Ishikawa (cell line): ENCODE measurements around the gene PDZD2.

Experiments
- CEBPB ChIP-seq: IDR thresholded peaks from 2 replicates; pipeline ENCODE4 v1.6.1; 2012
- CREB1 ChIP-seq: IDR thresholded peaks from 2 replicates; pipeline ENCODE4 v1.6.1; 2012; ENCODE audit warnings: low read depth
- EGR1 ChIP-seq: IDR thresholded peaks from 2 replicates; pipeline ENCODE4 v1.6.1; 2012
- EP300 ChIP-seq: IDR thresholded peaks from 2 replicates; pipeline ENCODE4 v1.6.1; 2012; ENCODE audit warnings: borderline replicate concordance
- FOXM1 ChIP-seq: IDR thresholded peaks from 2 replicates; pipeline ENCODE4 v1.6.1; 2012; ENCODE audit warnings: low read depth, borderline replicate concordance
- NFIC ChIP-seq: IDR thresholded peaks from 2 replicates; pipeline ENCODE4 v1.6.1; 2012
- RAD21 ChIP-seq: IDR thresholded peaks from 2 replicates; pipeline ENCODE4 v1.6.1; 2012; ENCODE audit warnings: low read depth
- TAF1 ChIP-seq: IDR thresholded peaks from 2 replicates; pipeline ENCODE4 v1.6.1; 2012; ENCODE audit warnings: low read depth, mild to moderate bottlenecking
- TCF12 ChIP-seq: IDR thresholded peaks from 2 replicates; pipeline ENCODE4 v1.6.1; 2012; ENCODE audit warnings: low read depth
- TEAD4 ChIP-seq: IDR thresholded peaks from 2 replicates; pipeline ENCODE4 v1.6.1; 2012
- YY1 ChIP-seq: IDR thresholded peaks from 2 replicates; pipeline ENCODE4 v1.6.1; 2012; ENCODE audit warnings: low read depth
- ZBTB7A ChIP-seq: IDR thresholded peaks from 2 replicates; pipeline ENCODE4 v1.6.1; 2012; ENCODE audit warnings: low read depth
- TF ChIP-seq, protein P1 (sequence below): IDR thresholded peaks from 2 replicates; pipeline ENCODE4 v1.6.1; 2012; ENCODE audit warnings: low read depth, mild to moderate bottlenecking
- TF ChIP-seq, protein P2 (sequence below): IDR thresholded peaks from 2 replicates; pipeline ENCODE4 v1.6.1; 2012
- TF ChIP-seq, protein P3 (sequence below): IDR thresholded peaks from 2 replicates; pipeline ENCODE4 v1.6.1; 2012

Gene PDZD2

DNA sequence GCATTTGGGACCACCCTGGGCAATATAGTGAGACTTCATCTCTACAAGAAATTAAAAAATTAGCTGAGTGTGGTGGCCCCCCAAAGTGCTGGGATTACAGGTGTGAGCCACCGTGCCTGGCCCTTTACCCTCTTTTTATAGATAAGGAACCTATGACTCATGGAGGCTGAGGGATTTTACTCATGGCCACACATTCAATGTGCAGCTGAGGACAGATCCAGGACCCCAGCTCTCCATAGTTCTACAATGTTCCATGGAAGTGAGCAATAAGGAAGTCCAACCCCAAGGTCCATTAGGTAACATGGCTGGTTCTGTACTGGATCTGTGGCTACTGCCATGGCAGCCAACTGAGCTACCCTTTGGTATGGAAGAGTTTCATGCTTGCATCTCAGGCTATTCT, 25.3 kb upstream of the PDZD2 start:
- TF ChIP-seq RAD21 (no peak), TEAD4 (no peak), ZBTB7A (no peak)

DNA sequence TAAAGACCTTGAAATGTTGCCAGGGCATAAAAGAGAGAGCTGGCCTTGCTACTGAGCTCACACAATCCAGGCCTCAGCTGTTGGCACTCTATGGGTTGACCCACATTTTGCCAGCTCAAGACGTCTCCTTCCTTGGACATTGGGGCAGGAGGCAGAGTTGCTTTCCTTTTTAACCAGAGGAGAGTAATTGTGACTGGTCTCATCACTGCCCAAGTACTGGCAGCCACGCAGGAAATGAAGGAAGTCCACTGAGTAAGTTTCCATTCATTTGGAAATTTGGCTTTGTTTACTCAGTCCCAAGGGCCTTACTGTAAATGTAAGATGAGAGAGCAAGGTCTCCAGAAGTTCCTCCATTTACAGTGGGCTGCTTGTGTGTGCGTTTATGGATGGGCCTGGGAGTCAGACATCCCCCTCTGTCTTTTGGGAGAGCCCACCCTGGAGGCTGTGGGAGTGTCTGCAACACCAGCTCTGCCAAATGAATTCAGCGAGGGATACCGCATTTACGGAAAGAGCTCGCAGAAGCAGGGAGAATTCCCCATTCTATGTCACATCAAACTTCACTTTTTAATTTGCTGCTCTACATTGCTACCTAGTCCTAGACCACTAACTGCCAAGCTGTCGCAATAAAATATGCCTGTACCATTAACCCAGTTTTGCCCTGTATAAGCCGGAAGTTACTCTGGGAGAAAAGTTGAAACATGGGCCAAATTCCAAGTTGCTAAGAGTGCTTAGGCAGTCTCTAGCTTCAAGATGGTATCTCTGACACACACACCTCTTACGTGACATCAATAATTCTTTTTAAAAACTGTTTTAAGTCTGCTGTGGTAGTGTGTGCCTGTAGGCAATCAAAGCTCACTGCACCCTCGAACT, 24.5 kb upstream of the PDZD2 start:
- TF ChIP-seq TCF12 (no peak), CEBPB (no peak), RAD21 (no peak)
- TF ChIP-seq, protein P1, sequence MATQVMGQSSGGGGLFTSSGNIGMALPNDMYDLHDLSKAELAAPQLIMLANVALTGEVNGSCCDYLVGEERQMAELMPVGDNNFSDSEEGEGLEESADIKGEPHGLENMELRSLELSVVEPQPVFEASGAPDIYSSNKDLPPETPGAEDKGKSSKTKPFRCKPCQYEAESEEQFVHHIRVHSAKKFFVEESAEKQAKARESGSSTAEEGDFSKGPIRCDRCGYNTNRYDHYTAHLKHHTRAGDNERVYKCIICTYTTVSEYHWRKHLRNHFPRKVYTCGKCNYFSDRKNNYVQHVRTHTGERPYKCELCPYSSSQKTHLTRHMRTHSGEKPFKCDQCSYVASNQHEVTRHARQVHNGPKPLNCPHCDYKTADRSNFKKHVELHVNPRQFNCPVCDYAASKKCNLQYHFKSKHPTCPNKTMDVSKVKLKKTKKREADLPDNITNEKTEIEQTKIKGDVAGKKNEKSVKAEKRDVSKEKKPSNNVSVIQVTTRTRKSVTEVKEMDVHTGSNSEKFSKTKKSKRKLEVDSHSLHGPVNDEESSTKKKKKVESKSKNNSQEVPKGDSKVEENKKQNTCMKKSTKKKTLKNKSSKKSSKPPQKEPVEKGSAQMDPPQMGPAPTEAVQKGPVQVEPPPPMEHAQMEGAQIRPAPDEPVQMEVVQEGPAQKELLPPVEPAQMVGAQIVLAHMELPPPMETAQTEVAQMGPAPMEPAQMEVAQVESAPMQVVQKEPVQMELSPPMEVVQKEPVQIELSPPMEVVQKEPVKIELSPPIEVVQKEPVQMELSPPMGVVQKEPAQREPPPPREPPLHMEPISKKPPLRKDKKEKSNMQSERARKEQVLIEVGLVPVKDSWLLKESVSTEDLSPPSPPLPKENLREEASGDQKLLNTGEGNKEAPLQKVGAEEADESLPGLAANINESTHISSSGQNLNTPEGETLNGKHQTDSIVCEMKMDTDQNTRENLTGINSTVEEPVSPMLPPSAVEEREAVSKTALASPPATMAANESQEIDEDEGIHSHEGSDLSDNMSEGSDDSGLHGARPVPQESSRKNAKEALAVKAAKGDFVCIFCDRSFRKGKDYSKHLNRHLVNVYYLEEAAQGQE: no peak
- TF ChIP-seq, protein P2, sequence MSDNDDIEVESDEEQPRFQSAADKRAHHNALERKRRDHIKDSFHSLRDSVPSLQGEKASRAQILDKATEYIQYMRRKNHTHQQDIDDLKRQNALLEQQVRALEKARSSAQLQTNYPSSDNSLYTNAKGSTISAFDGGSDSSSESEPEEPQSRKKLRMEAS: no peak

DNA sequence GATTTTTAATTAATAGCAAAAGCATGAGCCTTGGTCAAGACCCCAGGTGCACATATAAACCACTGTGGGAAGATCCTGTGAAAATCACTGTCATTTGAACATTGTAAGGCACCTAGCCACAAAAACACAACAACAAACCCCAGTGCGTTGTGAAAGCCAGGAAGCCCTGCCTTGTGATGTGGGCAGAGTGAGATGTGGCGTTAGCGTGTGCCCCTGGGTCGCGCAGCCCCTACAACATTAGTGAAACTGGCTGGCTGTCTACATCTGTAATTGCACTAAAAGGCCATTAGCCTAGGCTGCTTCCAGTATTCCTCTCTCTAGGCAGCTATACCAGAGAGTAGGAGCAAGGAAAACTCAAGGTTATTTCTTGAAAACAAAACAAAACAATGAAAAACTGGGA, 21.1 kb upstream of the PDZD2 start:
- TF ChIP-seq ZBTB7A (no peak), NFIC (no peak), EGR1 (no peak), EP300 (no peak), FOXM1 (no peak), CEBPB (no peak), YY1 (no peak), TEAD4 (no peak), RAD21 (no peak), CREB1 (no peak), TAF1 (no peak), TCF12 (no peak)
- TF ChIP-seq, protein P1: no peak
- TF ChIP-seq, protein P2: no peak
- TF ChIP-seq, protein P3, sequence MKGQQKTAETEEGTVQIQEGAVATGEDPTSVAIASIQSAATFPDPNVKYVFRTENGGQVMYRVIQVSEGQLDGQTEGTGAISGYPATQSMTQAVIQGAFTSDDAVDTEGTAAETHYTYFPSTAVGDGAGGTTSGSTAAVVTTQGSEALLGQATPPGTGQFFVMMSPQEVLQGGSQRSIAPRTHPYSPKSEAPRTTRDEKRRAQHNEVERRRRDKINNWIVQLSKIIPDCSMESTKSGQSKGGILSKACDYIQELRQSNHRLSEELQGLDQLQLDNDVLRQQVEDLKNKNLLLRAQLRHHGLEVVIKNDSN: no peak

DNA sequence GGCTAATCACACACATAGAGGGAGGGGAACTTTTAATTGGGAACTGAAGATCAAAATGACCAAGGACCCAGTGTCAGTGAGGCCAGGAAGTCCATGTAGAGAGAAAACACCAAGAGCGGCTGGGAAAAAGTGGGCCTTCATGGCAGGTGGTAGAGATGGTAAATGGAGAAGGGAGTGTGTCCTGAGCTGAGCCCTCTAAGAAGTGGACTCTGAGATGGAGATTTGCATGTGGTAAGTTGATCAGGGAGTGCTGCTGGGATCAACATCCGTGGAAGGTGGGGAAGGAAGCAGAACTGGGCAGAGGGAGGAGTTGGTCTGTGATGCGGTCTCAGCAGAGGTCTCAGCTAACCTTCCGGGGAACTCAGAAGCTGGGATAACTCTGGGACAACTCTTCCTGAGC, 18.9 kb upstream of the PDZD2 start:
- TF ChIP-seq YY1 (no peak), TAF1 (no peak), EP300 (no peak), RAD21 (no peak), EGR1 (no peak), CEBPB (no peak), CREB1 (no peak), TEAD4 (no peak)
- TF ChIP-seq, protein P2: no peak
- TF ChIP-seq, protein P3: no peak

DNA sequence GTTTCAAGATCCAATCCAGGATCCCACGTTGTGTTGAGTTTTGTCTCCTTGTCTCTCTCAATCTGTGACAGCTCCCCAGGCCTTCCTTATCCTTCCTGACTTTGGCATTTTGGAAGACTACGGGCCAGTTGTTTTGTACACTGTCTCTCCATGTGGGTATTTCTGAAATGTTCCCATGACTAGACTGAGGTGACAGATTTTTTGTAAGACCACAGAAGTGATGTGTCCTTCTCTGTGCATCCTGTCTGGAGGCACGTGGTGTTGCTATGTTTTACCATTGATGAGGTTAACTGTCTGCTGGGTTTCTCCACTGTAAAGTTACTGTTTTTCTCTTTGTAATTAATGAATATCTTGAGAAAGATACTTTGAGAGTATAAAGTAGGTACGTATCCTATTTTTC, 15.7 kb upstream of the PDZD2 start:
- TF ChIP-seq, protein P2: no peak
- TF ChIP-seq TCF12: no peak
- no peak for TF ChIP-seq RAD21
- no peak for TF ChIP-seq FOXM1
- TF ChIP-seq YY1: no peak
- TF ChIP-seq EGR1: no peak
- TF ChIP-seq CREB1: no peak
- TF ChIP-seq TAF1: no peak
- no peak for TF ChIP-seq TEAD4
- TF ChIP-seq ZBTB7A: no peak
- TF ChIP-seq, protein P1: no peak
- TF ChIP-seq NFIC: no peak
- no peak for TF ChIP-seq CEBPB
- TF ChIP-seq, protein P3: no peak
- no peak for TF ChIP-seq EP300
